DND-41 (cell line): ENCODE results near the gene HS2ST1.

Experiments
- EZH2 ChIP-seq: IDR thresholded peaks from 3 replicates; pipeline ENCODE4 v1.6.1; 2012; ENCODE audit warnings: borderline replicate concordance, low read depth, mild to moderate bottlenecking, moderate library complexity, low read length, inconsistent platforms; ENCODE audit not compliant: severe bottlenecking
- TF ChIP-seq, protein P1 (sequence below): IDR thresholded peaks from 2 replicates; pipeline ENCODE4 v1.5.1; 2012; ENCODE audit warnings: borderline replicate concordance, low read length, moderate library complexity, mild to moderate bottlenecking; ENCODE audit not compliant: poor library complexity, severe bottlenecking; ENCODE audit errors: extremely low read depth

DNA sequence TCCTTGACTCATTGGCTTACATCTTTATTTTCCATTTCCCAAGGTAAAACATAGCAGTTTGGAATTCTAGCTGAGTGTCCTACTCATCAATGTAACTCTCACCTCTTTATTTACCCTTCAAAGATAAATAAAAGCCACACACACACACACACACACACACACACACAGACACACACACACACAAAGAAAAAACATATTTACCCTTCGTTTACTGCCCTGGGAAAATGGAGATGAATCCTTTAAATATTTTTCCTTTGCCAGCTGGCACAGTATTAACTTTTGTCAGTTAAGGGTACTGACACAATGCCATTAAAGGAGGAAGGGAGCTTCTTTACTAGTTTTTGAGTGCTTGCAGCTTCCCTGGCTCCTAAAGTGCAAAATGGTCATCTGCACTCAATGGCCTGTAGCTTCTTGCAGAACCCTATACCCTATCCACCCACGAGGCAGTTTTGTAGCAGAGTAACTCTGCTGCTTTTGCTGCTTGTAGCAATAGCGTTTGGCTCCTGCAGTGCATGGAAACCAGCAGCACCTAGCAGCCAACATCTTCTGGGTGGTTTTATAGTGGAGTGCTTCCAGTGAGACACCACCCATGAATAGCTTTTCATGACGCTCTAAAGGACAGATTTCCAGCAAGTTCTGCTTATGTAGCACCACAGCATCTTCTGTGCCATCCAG, 103.7 kb downstream of the HS2ST1 start:
- TF ChIP-seq, protein P1, sequence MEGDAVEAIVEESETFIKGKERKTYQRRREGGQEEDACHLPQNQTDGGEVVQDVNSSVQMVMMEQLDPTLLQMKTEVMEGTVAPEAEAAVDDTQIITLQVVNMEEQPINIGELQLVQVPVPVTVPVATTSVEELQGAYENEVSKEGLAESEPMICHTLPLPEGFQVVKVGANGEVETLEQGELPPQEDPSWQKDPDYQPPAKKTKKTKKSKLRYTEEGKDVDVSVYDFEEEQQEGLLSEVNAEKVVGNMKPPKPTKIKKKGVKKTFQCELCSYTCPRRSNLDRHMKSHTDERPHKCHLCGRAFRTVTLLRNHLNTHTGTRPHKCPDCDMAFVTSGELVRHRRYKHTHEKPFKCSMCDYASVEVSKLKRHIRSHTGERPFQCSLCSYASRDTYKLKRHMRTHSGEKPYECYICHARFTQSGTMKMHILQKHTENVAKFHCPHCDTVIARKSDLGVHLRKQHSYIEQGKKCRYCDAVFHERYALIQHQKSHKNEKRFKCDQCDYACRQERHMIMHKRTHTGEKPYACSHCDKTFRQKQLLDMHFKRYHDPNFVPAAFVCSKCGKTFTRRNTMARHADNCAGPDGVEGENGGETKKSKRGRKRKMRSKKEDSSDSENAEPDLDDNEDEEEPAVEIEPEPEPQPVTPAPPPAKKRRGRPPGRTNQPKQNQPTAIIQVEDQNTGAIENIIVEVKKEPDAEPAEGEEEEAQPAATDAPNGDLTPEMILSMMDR = no peak
- no peak for TF ChIP-seq EZH2
